Stimulated activated CD4-positive, alpha-beta T cell treated with anti-CD3 and anti-CD28 coated beads, Interleukin-1b, Interleukin-23, amount 100 ng/mL, for 4 hours (primary cell): ENCODE measurements around the gene CHST3.
A peak's percentile ranks its signal among the peaks of the same experiment; 100 is the strongest.
"Not testable (repeated sequence)": the region's sequence is repeated elsewhere in the genome, so short reads cannot be mapped to it uniquely, and the experiment has no call there.

Source experiments
- DNase-seq, 2 donors: peaks; one replicate each; pipeline ENCODE4 v3.0.0-alpha.2; 2020; ENCODE audit warnings: low read depth in 2 of 2

The CHST3 gene

DNA sequence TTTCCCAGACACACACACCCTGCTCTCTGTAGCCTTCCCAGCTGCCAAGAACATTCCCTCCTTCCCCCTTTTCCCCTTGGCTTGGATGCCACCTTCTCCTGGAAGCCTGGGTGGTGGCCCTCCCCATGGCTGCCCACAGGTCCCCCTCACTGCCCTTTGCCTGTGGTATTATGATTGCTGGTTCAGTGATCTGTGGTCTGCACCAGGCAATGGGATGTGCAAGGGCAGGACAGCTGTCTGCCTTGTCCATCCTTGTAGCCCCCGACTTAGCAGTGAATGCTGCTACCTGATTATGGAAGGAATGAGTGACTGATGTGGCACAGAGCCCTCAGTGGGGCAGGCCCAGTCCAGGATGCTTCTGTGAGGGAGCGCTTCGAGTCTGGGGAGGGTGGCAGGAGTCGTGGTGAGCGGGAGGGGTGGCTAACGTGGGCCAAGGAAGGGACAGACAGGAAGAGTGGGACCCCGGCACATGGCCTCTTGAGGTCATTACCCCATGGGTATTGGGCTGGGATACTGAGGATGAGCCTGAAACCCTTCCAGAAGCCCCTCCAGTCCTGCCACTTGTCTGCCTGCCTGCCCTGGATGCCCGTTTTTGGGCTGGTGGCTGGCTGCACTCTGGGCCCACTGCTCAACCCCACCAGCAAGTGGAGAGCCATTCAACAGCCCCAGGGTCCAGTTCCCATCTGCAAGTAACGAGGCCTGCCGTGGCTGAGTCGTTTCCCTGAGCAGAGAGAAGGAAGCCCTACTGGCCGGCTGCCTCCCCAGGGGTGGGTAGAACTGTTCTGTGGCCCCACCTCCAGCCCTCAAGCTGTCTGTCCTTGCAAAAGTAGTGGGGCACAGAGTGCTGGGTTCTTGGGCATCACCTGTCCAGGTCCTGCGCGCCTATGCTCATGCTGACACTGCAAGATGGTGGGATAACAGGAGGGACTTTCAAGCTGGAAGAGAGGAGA, 8.8 kb downstream of the CHST3 start:
- DNase-seq: no peak

DNA sequence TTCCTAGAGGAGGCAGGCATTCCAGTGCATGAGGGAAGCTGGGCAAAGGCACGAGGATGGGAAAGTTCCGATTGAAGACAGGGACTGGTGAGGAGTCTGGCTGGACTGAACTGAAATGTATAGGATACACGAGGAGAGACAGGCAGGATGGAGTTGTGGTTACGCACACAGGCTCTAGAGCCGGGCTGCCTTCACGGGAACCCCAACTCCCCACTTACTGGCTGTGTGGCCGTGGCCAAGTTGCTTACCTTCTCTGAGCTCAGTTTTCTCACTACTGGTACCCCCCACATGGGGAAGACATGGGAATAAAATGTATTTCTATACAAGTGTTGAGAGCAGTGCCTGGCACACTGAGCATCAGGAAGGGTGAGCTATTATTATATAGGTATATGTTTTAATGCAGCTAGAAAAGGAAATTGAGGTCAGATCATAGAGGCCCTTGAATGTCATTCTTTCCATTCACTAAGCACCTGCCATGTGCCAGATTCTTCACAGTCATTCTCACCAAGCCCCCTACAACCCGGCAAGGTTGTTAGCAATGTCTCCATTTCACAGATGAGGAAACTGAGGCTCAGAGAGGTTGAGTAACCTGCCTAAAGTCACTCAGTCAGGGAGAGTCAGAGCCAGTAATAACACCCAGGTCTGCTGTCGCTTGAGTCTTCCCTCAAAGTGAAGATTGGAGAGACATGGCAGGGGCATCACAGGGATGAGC, 9.7 kb downstream of the CHST3 start:
- DNase-seq: no peak

- peak in 1 of 2 donors; percentile 17 for DNase-seq
Measured at GRCh38 chr10:71974489-71975021, 10.4 kb downstream of the CHST3 start.

DNA sequence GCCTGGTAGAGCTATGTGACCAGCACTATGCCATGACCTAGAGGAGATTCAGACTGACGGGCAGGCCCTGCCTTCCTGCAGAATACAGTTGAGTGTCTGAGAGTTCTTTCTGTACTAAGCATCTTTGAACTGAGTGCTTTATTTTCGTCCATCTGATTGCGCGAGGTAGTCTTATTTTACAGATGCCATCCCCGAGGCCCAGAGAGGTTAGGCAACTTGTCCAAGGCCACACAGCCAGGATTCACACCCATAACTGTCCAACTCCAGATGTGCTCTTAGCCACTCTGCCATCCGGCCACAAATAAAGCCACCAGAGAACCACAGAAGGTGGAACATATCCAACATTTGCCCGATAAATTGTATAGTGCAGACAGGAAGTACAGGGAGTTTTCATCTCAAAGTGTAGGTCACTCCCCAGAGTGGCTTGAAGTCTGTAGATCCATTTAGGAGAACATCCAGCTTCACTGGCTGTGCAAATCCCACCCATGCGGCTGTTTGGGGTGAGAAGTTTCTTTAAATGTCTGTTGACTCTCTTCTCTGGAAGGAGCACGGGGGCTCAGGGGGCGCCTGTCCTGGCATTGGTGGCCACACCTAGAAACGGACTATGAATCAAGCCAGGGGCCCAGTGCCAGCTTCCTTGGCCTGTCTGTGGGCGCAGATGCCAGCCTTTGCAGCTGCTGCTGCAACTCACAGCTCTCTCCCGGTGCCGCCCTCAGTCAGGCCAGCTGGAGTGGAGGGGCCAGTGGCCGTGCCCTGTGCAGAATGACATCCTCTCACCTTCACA, 11.1 kb downstream of the CHST3 start:
- no peak for DNase-seq

- no peak for DNase-seq
Measured at GRCh38 chr10:71975871-71976725, 11.9 kb downstream of the CHST3 start.

GRCh38 chr10:71977614-71977903, 13.4 kb downstream of the CHST3 start:
- DNase-seq: not testable (repeated sequence)

DNA sequence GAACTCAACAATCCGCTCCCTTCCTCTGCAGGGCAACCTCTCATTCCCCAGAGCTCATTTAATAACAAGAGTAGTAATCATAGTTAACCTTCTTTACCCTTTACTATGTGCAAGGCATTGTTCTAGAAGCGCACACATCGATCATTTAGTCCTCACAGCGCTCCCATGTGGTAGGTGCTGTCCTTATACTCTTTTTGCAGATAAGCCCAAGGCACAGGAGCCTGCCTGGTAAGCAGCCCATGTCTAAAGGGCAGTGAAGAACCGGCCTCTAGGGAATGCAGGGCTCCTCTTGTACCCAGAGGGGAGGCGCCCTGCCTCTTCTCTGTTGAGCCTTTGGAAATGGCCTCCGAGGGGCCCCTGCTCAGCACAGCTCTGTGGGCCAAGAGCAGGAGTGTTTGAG, 14.3 kb downstream of the CHST3 start:
- no peak for DNase-seq

- no peak for DNase-seq
Measured at GRCh38 chr10:71978988-71979691, 14.9 kb downstream of the CHST3 start.

- no peak for DNase-seq
Measured at GRCh38 chr10:71979692-71980062, 15.5 kb downstream of the CHST3 start.

- no peak for DNase-seq
Measured at GRCh38 chr10:71980181-71981014, 16.2 kb downstream of the CHST3 start.

DNA sequence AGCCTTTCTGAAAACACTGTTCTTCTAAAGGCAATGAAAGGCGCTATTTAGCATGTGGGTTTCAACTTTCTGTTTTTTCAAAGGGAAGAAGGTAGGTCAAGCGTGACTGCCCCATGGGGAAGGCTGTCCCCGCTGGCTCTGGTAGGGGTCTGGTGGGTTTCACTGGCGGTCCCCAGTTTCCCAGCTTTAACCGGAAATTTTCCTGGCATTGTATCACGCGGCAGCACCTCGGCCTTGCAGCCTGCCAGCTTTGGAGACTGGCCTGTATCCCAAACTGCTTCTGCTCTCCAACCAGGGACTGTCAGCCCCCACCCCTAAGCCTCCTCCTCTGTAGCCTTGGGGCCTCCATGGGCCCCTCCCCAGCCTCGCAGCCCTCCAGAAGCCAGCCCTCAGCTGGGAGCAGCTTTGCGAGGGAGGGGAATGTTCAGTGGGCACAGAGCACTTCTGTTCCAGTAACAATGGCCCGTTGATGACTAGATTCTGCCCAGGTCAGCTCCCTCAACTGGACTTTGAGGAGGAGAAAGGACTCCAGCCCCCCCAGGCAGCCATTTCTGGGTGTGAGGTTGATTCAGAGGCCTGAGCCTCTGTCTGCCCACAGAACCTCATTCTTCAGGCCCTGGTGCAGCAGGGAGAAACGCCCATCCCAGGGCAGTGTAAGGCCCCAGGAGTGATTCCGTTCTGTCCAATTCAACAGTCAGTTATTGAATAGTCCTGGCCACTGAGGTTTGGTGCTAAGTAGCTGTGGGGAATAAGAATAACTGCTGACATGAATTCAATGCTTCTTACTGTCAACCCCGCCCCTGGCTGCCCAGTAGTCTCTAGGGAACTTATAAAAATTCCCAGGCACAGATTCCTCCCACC, 17.1 kb downstream of the CHST3 start:
- DNase-seq: no peak

DNA sequence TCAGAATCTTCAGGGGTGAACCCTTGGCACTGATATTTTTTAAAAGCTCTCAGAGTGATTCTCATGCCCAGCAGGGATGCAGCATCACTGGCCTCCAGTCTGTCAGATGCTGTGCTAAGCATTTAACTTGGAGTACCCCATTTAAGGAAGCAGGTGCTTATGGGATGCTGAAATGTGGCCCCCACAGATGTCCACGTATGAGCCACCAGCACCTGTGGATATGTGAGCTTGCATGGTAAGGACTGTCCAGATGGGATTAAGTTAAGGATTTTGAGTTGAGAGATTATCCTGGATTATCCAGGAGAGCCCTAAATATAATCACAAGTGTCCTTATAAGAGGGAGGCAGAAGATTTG, 17.7 kb downstream of the CHST3 start:
- no peak for DNase-seq

- no peak for DNase-seq
Measured at GRCh38 chr10:71982269-71983178, 18.3 kb downstream of the CHST3 start.

DNA sequence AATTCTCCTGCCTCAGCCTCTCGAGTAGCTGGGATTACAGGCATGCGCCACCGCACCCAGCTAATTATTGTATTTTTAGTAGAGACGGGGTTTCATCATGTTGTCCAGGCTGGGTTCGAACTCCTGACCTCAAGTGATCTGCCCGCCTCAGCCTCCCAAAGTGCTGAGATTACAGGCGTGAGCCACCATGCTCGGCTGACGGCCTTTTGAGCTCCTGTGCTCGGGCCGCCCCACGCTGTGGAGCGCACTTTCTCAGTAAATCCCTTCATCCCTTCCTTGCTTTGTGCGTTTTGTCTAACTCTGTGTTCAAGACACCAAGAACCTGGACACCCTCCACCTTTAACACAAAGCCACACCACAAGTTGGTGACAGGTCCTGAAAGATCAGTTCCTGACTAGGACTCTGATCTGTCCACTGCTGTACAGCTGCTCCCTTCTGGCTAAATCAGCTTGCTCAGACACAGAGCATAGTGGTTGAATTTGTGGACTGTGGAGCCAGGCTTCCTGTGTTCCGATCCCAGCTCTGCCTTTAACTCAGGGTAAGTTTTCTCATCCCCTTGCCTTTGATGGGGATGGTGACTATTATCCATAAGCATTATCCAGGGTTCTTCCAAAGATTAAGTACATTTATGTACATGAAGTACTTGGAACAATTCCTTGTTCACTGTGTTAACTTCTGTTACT, 20.1 kb downstream of the CHST3 start:
- DNase-seq: no peak

DNA sequence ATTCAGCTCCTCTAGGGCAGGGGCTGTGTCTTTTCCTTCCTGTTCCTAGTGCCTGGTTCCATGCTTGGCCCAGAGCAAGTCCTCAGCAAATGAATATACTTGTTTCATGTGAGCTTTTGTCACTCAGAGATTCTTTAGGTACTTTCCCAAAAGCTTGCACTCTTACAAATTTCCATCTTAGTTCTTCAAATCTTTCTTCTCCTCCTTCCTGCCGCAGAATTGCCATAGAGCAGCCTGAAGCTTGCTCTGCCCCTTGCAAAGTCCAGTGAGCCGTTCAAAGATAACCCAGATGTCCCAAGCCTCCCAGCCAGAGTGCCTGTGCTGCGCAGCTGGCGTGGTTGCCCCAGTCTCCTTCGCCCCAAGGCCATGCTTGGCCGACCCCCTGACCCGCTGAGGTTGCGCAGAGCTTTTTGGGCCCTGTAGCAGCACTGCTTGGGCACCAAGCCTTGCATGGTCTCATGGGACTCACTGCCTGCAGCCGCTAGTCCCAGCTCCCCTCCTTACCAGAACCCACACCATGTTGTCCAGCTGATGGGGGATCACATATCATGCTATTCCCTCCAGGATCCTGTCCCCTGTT, 20.7 kb downstream of the CHST3 start:
- DNase-seq: no peak

GRCh38 chr10:71985542-71986250, 21.5 kb downstream of the CHST3 start:
- no peak for DNase-seq
